Measurements from ENCODE around the gene ARGFX.
"Not testable (repeated sequence)": the region's sequence is repeated elsewhere in the genome, so short reads cannot be mapped to it uniquely, and the experiment has no call there.

Gene ARGFX

GRCh38 chr3:121567649-121568048 is at the start of gene ARGFX:
Gene ARGFX (plus strand): TSS chr3:121567949. CDS start chr3:121570714, 2,765 bp downstream.
- no peak for DNase-seq (ENCODE audit: low read depth in 2 of 2, low spot score in 1 of 2)

GRCh38 chr3:121517953-121518655 is 49.6 kb upstream of the ARGFX start:
- DNase-seq (ENCODE audit: low read depth in 2 of 2, low spot score in 1 of 2), result no peak

DNA sequence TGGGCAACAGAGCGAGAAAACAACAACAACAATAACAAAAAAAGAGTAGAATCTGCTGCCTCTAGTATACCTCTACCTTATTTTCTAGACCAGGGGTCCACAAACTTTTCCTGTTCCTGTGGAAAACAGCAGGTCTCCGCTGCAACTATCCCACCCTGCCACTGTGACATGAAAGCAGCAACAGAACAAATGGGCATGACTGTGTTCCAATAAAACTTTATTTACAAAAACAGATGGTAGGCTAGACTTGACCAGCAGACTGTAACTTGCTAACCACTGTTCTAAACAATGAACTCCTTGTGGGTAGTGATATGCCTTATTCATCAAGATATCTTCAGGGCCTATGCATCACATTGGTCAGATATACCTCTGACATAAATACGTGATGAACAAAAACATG is 47.2 kb upstream of the ARGFX start:
- no peak for DNase-seq (ENCODE audit: low read depth in 2 of 2, low spot score in 1 of 2)

- no peak for DNase-seq (ENCODE audit: low read depth in 2 of 2, low spot score in 1 of 2)
These were observed 38.4 kb upstream of the ARGFX start for GRCh38 chr3:121529308-121529707.

DNA sequence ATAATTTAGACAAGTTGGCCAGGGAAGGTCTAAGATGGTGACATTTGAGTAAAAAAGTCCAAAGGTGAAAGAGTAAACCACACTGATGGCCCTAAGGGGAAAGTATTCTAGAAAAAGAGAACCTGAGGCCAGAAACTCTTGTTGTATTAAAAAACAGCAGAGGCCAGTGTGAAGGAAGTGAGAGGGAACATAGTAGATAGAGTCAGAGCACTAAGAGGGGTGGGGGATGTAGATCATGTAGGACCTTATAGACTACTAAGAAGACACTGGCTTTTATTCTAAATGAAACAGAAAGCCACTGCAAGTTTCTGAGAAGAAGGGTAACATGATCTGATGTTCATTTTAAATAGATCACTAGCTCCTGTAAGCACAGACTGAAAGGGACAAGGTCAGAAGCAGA is 36.5 kb upstream of the ARGFX start:
- DNase-seq (ENCODE audit: low read depth in 2 of 2, low spot score in 1 of 2), result no peak

DNA sequence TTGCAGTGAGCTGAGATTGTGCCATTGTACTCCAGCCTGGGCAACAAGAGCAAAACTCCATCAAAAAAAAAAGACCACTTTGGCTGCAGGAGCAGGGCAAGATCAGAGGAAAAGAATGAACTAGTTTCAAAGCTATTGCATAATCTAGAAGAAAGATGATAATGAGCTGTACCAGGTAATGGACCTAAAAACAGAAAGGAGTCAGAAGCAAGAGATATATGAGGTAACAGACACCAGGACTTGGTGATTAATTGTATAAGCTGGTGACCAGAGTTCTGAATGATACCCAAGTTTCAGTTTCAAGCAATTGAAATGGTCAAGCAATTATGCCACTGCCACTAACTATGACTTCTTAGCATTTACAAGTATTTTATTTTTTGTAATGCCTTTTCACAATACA is 24.8 kb upstream of the ARGFX start:
- DNase-seq (ENCODE audit: low read depth in 2 of 2, low spot score in 1 of 2), result no peak

DNA sequence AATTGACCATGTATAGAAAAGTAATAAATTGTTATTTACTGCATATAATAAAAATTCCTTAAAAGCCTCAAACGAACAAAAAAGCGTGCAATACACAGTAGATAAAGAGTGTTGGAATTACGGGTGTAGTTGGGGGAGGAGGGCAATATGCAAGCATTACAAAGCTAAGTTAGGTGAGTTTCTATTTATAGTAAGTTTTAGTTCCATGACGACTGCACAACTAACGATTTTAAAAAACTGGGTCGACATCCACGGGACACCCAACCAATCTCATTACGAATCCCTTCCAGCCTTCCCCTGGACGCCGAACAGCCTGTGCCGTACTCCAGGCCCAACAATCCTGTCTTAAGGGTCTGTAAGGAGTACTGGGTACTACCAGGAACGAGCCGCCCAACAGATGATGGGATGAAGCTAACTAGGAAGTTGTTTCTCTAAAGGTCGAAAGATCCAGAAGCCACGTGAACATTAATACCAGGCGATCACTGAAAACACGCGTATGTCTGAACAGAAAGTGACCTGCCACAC is 22.6 kb upstream of the ARGFX start:
- no peak for DNase-seq (ENCODE audit: low read depth in 2 of 2, low spot score in 1 of 2)

- peak; percentile 54 to 73 for DNase-seq (ENCODE audit: low read depth in 2 of 2, low spot score in 1 of 2)
These were observed 21.9 kb upstream of the ARGFX start, which contains the start of gene POLQ for GRCh38 chr3:121545574-121546455. Gene POLQ (minus strand): TSS chr3:121545988. CDS start chr3:121545877, 111 bp downstream.

DNA sequence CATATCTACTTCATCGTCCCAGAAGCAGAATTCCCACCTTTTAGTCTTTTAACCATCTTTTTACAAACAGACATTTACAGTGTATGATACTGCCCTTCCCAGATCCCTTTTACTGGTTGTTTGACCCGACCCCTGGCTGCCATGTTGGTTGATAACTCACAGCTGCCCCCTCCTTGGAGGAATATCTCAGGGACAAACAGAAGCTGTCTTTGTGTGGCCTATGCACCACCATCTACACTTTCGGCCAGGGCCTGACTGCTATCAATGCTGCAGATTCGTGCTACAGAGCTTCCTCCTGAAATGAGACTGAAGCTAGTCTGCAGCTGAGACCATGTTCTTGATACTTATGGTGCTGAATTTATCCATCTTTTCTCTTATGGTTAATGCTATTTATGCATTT is 15.4 kb upstream of the ARGFX start:
- DNase-seq (ENCODE audit: low read depth in 2 of 2, low spot score in 1 of 2), result no peak

DNA sequence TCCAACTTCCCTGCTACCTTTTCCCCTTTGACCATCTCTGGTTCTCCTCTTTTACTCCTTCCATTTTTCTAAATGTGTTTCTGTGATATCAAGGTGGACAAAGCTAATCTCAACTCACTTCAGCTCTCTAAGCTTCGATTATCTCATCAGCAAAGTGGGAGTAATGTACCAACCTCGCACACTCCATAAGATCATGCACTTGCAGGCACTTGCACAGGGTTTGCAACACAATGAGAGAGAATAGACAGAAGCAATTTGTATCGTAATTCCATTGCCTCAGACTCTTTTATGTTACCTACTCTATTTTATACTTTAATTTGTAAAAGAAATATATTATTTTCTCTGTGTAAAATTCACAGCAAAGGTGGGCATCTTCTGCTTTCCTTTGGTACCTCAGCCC is 15.0 kb upstream of the ARGFX start:
- DNase-seq (ENCODE audit: low read depth in 2 of 2, low spot score in 1 of 2), result no peak

DNA sequence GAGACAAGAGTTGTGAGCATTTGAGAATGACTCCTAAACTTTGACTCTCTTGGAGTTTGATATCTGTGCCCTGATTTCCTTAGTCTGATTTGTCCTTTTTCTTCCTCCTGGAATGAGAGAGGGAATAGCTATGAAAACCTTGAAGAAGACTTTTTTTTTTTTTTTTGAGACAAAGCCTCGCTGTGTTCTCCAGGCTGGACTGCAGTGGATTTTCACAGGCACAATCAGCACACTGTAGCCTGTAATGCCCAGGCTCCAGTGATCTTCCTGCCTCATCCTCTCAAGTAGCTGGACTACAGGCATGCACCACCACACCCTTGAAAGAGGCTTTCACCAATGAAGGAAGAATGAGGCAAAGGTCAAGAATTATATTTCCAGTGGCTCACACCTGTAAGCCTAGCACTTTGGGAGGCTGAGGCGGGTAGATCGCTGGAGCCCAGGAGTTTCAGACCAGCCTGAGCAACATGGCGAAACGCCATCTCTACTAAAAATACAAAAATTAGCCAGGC is 10.3 kb upstream of the ARGFX start:
- DNase-seq (ENCODE audit: low read depth in 2 of 2, low spot score in 1 of 2), result no peak

- DNase-seq (ENCODE audit: low read depth in 2 of 2, low spot score in 1 of 2), result no peak
These were observed 5.6 kb upstream of the ARGFX start for GRCh38 chr3:121562148-121562547.

- DNase-seq (ENCODE audit: low read depth in 2 of 2, low spot score in 1 of 2), result no peak
These were observed 976 bp upstream of the ARGFX start for GRCh38 chr3:121566773-121567172.

DNA sequence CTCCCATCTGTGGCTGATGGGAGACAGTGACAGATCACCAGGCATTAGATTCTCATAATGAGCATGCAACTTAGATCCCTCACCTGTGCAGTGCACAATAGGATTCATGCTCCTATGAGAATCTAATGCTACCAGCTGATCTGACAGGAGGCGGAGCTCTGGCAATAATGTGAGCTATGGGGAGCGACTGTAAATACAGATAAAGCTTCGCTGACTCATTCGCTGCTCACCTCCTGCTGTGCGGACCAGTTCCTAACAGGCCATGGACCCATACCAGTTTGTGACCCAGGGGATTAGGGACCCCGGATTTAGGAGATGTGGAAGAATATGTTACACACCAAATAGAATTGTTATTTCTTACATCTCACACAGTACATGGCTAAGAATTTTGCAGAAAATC is 6.7 kb downstream of the ARGFX start:
- DNase-seq (ENCODE audit: low read depth in 2 of 2, low spot score in 1 of 2), result no peak

- no peak for DNase-seq (ENCODE audit: low read depth in 2 of 2, low spot score in 1 of 2)
These were observed 13.9 kb downstream of the ARGFX start for GRCh38 chr3:121581691-121582090.

DNA sequence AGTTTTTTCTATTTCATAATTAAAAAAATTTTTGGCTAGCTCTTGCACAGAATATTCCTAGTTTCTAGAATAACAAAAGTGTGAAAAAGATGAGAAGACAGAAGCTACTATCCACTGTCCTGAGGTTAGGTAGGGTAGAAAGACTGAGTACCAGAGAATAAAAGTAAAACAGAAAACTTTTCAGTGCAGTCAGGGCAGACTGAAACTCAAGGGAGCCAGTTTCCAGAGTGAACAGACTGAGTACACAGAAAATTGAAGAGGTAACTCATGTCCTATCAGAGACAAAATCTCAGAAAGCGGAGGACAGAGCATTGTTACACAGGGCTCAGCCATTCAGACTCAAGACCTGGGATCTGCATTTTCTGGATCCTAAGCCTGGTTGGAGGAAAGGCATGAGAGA is 16.7 kb downstream of the ARGFX start:
- no peak for DNase-seq (ENCODE audit: low read depth in 2 of 2, low spot score in 1 of 2)

DNA sequence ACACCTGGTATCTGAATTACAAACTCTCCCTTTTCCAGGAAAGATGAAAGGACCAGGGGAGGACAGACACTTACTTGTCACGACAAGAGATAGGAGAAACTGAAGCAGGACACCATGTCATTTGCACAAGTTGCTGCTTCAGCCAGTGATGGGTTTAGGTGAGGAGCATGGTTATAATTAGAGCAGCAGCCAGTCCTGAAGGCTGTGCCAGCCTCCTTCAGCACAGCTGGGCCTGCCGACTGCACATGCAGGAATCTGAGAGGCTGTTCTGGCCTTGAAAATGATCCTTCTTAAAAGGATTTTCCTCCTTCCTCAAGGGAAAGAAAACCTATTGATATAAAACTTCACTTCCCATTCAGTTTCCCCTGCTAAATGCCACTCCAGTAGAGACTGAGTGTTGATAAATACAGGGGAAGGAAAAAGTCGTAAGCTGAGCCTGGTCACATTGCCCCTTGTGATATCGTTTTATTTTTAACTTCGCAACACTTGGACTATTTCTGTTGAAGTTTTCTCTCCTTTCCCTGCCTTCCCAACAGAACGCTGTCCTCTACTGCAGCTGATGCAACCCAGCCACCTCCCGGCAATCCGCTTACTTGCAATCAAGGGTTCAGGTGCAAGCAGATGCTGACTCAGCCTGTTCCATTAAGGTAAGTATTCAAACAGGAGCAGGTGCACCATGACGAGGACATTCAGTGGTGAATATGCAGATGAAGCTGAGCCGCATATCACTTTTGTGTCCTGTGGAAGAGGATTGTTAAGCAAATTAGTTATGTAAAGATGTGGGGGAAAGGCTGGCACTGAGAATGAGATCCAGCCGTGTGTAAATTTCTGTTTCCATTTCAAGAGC is 25.3 kb downstream of the ARGFX start, which contains the start of gene FBXO40:
TSS of gene FBXO40 (plus strand) at position 524 of the 847 bp plus-strand sequence. CDS start 27,197 bp downstream, outside the sequence.
- DNase-seq (ENCODE audit: low read depth in 2 of 2, low spot score in 1 of 2), result no peak

- not testable (repeated sequence) for DNase-seq (ENCODE audit: low read depth in 2 of 2, low spot score in 1 of 2)
These were observed 26.1 kb downstream of the ARGFX start for GRCh38 chr3:121593806-121594205.

- no peak for DNase-seq (ENCODE audit: low read depth in 2 of 2, low spot score in 1 of 2)
These were observed 27.1 kb downstream of the ARGFX start for GRCh38 chr3:121594850-121595249.

DNA sequence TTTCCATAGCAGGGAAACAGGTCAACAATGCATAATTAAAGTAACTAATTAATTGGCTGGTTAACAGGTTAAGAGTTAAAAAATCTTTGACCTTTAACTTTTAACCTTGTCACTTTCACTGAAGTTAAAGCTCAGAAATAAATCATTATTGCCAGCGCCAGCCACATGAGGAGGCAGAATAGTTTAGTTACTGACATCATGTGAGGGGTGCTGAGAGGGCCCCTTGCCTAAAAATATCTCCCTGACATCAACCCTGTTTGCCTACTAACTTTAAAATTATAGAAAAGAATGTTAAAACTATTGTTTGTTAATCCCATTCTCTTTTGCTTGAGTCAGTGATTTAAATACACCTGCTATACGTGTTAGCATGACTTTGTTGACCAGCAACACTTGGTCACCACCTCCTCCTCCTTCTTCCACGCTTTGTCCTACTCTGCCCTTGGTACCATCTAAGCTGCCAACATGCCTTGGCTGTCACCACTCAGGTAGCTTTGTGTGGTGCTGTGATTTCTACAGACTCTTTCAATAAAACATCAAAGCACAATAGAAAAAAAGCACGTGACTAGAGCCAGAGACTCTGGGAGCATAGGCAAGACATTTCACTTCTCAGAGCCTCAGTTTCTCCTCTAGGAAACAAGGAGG is 28.1 kb downstream of the ARGFX start:
- DNase-seq (ENCODE audit: low read depth in 2 of 2, low spot score in 1 of 2), result no peak
